Measurements from ENCODE around the gene ITPR2. TPM values are rescaled to one million over a fixed set of nuclear protein-coding genes. Genes with fewer than 3 reads are reported as not detected.
"Not testable (repeated sequence)": the region's sequence is repeated elsewhere in the genome, so short reads cannot be mapped to it uniquely, and the experiment has no call there.

The ITPR2 gene
- polyA plus RNA-seq, 1 experiment = 3.4 TPM

DNA sequence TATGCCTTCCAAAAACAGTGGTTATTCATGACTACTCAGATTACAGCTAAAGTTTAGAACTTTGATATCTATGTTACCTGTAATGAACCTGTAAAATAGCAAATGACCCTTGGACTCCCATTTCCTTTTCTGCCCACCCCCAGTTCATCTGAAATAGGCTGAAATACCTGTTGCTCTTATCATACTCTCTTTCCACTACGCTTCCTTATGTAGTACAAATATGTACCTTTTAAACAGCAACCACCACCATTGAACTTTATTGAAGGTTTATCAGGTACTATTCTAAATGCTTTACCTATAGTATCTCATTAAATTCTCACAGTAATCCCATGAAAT is 398.0 kb downstream of the ITPR2 start:
- Histone ChIP-seq H3K4me3 (ENCODE audit: low read depth, low read length) (no peak overlapping the region), H3K9me3 (ENCODE audit: control insufficient read depth, insufficient read depth, low read length) (no peaks in the 10 kb centered on the region), H3K27me3 (ENCODE audit: control insufficient read depth, insufficient read depth, low read length) (no peaks in the 10 kb centered on the region), H3K27ac (ENCODE audit: low read depth, low read length) (no peak overlapping the region)
- ChIA-PET POLR2A (no interaction called here), CTCF (interaction anchor here (1.3 to 1.5 kb wide), 3 partner anchors 179 to 450 kb away, joined by 4 to 5 read pairs (median 4); no protein-coding TSS in a partner anchor)
- no peak for DNase-seq (ENCODE audit: low read depth, low spot score)
- TF ChIP-seq, protein P1, sequence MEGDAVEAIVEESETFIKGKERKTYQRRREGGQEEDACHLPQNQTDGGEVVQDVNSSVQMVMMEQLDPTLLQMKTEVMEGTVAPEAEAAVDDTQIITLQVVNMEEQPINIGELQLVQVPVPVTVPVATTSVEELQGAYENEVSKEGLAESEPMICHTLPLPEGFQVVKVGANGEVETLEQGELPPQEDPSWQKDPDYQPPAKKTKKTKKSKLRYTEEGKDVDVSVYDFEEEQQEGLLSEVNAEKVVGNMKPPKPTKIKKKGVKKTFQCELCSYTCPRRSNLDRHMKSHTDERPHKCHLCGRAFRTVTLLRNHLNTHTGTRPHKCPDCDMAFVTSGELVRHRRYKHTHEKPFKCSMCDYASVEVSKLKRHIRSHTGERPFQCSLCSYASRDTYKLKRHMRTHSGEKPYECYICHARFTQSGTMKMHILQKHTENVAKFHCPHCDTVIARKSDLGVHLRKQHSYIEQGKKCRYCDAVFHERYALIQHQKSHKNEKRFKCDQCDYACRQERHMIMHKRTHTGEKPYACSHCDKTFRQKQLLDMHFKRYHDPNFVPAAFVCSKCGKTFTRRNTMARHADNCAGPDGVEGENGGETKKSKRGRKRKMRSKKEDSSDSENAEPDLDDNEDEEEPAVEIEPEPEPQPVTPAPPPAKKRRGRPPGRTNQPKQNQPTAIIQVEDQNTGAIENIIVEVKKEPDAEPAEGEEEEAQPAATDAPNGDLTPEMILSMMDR (IDR thresholded peaks at IDR 0.05; ENCODE audit: low read depth, low read length) = no peak

DNA sequence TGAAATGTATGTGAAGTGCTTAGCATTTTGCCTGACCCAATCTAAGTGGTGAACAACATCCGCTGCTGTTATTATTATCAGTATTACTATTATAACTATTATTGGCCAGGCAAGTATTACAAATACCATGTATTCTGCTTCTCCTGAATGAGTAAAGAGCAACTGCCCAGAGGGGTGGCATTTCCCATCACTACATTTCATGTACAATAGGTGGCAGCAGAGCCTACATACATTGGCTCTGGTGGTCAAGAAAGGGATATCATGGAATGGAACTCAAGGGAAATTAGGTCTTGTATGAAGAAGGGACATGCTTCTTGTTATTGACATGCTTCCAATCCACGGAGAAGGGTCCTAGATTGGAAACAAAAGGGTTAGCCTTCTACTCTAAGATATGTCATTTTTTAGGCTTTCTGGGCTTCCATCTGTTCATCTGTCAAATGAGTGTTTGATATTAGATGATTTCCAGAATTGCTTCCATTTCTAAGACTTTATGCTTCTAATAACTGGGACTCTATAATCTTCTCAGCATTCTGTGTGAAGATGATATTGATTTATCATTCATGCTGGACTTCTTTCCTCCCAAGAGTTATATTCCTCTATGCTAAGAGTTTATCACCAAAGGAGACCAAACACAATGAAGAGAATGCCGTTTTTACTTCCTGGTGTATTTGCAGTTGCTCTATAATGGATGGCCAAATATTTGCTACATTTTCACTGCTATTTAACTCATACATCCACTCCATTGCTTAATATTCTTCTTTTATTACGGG is 398.5 kb downstream of the ITPR2 start:
- Histone ChIP-seq H3K27me3 (ENCODE audit: control insufficient read depth, insufficient read depth, low read length) (no peaks in the 10 kb centered on the region), H3K4me3 (ENCODE audit: low read depth, low read length) (no peak overlapping the region), H3K27ac (ENCODE audit: low read depth, low read length) (no peak overlapping the region), H3K9me3 (ENCODE audit: control insufficient read depth, insufficient read depth, low read length) (no peaks in the 10 kb centered on the region)
- peak; percentile 32 for DNase-seq (ENCODE audit: low read depth, low spot score)
- POLR2A ChIA-PET = no interaction called here
- TF ChIP-seq, protein P1 (IDR thresholded peaks at IDR 0.05; ENCODE audit: low read depth, low read length) = peak; percentile 90
- CTCF ChIA-PET = interaction anchor here (0.6 to 1.7 kb wide), 9 partner anchors 9 to 451 kb away, joined by 3 to 7 read pairs (median 4); no protein-coding TSS in a partner anchor

DNA sequence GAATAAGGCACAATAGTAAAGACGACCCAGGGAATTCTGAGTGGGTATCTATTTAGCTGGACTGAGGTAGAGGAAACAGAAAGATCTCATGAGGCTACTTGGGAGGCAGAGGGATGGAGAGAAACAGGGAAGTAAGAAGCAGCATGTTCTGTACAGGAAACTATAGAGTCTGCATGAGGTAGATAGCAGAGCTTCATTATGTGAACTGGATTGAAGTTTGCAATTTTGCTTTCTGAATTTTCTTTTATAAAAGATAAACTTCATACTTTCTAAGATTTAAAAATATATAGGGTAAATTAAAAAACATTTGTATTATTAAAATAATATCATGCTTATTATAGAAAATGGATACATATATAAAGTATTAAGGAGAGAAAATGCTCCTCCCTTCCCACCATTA is 399.3 kb downstream of the ITPR2 start:
- H3K4me3 ChIP-seq (ENCODE audit: low read depth, low read length); DNase-seq (ENCODE audit: low read depth, low spot score); H3K27me3 ChIP-seq (ENCODE audit: control insufficient read depth, insufficient read depth, low read length); H3K27ac ChIP-seq (ENCODE audit: low read depth, low read length); H3K9me3 ChIP-seq (ENCODE audit: control insufficient read depth, insufficient read depth, low read length); POLR2A ChIA-PET: not testable (repeated sequence)
- CTCF ChIA-PET = interaction anchor here (0.5 to 1.7 kb wide), 11 partner anchors 8 to 1807 kb away, joined by 3 to 7 read pairs (median 4); no protein-coding TSS in a partner anchor

DNA sequence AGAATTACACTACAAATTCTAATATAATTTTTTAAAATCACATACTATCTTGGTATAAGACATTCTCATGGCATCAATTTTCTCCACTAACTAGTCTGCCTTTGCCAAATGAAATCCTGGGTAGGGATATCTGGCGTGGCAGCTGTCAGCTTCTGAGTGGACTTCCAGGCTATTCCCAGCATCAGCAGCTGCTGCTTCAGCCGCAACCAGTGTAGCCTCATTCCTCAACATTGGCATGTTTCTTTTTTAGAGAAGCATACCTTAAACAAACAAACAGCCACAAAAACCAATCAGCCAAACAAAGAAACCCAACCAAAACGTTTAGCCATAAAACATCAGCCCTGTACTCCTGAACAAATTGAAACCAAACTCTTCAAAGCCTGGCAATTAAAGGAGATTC is 401.8 kb downstream of the ITPR2 start:
- CTCF ChIA-PET = no interaction called here
- POLR2A ChIA-PET = no interaction called here
- no peak overlapping the region for H3K27ac ChIP-seq (ENCODE audit: low read depth, low read length)
- no peaks in the 10 kb centered on the region for H3K9me3 ChIP-seq (ENCODE audit: control insufficient read depth, insufficient read depth, low read length)
- no peaks in the 10 kb centered on the region for H3K27me3 ChIP-seq (ENCODE audit: control insufficient read depth, insufficient read depth, low read length)
- no peak for DNase-seq (ENCODE audit: low read depth, low spot score)
- TF ChIP-seq, protein P1 (IDR thresholded peaks at IDR 0.05; ENCODE audit: low read depth, low read length) = no peak
- H3K4me3 ChIP-seq (ENCODE audit: low read depth, low read length) = no peak overlapping the region

DNA sequence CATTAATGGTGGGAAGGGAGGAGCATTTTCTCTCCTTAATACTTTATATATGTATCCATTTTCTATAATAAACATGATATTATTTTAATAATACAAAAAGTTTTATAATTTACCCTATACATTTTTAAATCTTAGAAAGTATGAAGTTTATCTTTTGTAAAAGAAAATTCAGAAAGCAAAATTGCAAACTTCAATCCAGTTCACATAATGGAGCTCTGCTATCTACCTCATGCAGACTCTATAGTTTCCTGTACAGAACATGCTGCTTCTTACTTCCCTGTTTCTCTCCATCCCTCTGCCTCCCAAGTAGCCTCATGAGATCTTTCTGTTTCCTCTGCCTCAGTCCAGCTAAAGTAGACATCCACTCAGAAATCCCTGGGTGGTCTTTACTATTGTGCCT is 402.4 kb downstream of the ITPR2 start:
- H3K9me3 ChIP-seq (ENCODE audit: control insufficient read depth, insufficient read depth, low read length); H3K27ac ChIP-seq (ENCODE audit: low read depth, low read length); POLR2A ChIA-PET; CTCF ChIA-PET; H3K4me3 ChIP-seq (ENCODE audit: low read depth, low read length); DNase-seq (ENCODE audit: low read depth, low spot score); H3K27me3 ChIP-seq (ENCODE audit: control insufficient read depth, insufficient read depth, low read length): not testable (repeated sequence)

DNA sequence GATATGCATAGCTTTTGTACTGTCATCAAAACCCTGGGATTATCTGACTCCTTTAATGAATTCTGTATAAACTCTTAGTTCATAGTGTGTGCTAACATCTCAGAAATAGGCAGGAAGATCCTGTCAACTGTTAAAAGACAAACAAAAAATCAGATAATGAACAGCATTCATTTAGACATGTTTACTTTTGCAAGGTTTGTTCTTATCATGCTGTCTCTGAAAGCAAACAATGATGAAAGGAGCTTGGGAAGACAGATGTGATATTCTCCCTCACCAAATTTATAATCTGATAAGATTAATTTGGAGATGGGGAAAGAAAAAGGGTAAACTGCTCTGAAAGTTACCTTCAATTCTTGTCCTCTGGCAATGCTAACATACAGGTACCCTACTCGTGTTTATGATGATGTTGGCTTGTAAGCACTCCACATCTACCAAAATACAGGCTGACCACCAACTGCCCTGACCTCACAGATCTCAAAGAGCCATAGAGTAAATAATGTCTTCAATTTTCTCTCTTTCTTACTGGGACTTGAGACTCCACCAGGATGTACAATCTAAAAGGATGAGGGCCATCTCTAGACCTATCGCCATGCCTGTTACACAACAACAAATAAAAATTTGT is 403.8 kb downstream of the ITPR2 start:
- H3K27me3 ChIP-seq (ENCODE audit: control insufficient read depth, insufficient read depth, low read length) = no peaks in the 10 kb centered on the region
- no peak for DNase-seq (ENCODE audit: low read depth, low spot score)
- ChIA-PET CTCF (interaction anchor here (0.8 to 1.7 kb wide), 3 partner anchors 183 to 310 kb away, joined by 3 to 5 read pairs (median 3); no protein-coding TSS in a partner anchor), POLR2A (no interaction called here)
- no peak overlapping the region for H3K27ac ChIP-seq (ENCODE audit: low read depth, low read length)
- no peaks in the 10 kb centered on the region for H3K9me3 ChIP-seq (ENCODE audit: control insufficient read depth, insufficient read depth, low read length)
- H3K4me3 ChIP-seq (ENCODE audit: low read depth, low read length) = no peak overlapping the region
- TF ChIP-seq, protein P1 (IDR thresholded peaks at IDR 0.05; ENCODE audit: low read depth, low read length) = no peak
